Activated B cell treated with CpG ODN at 0.5 μM for 24 hours (primary cell): Measurements from ENCODE around the gene HOXB8. TPM values are rescaled to one million over a fixed set of nuclear protein-coding genes. Genes with fewer than 3 reads are reported as not detected.

Source experiments
- ATAC-seq: fragments of 200-7000 bp; cut with Tn5 transposase; one replicate; pipeline ENCODE4 v1.10.0; 2021; ENCODE audit warnings: low read depth, mild to moderate bottlenecking, moderate library complexity
- CTCF ChIA-PET: fragments of 350-600 bp; sonication (Branson Sonifier 250); formaldehyde crosslinking; loops from one replicate; lab custom pipeline; 2021; ENCODE audit warnings: antibody characterized with exemption; lab: Charles Lee
- POLR2A ChIA-PET: fragments of 350-600 bp; sonication (Branson Sonifier 250); formaldehyde crosslinking; loops from one replicate; lab custom pipeline; 2021; ENCODE audit warnings: antibody characterized with exemption; lab: Charles Lee
- DNase-seq: peaks from one replicate; pipeline ENCODE4 v3.0.0; 2022
- H3K27ac Mint-ChIP-seq: one replicate; pipeline ENCODE4 v1.8.0; 2020; ENCODE audit warnings: mixed read lengths
- H3K27me3 Mint-ChIP-seq: one replicate; pipeline ENCODE4 v1.8.0; 2021; ENCODE audit warnings: mixed read lengths
- H3K36me3 Mint-ChIP-seq: one replicate; pipeline ENCODE4 v1.8.0; 2021; ENCODE audit warnings: low read depth, mixed read lengths
- H3K4me1 Mint-ChIP-seq: one replicate; pipeline ENCODE4 v1.8.0; 2021; ENCODE audit warnings: mixed read lengths
- H3K4me3 Mint-ChIP-seq: one replicate; pipeline ENCODE4 v1.8.0; 2020; ENCODE audit warnings: mild to moderate bottlenecking, mixed read lengths
- H3K9me3 Mint-ChIP-seq: one replicate; pipeline ENCODE4 v1.8.0; 2020; ENCODE audit warnings: mixed read lengths
- CTCF ChIP-seq: fragments of 200-600 bp; IDR thresholded peaks from one replicate; pipeline ENCODE4 v1.8.0; 2022; ENCODE audit warnings: antibody characterized with exemption, mild to moderate bottlenecking
- intact Hi-C: fragments of 100-400 bp; cut with micrococcal nuclease; formaldehyde crosslinking; loops from one replicate; pipeline ENCODE4 v1.15.1; 2024
- total RNA-seq: library from RNA; stranded (reverse); gene quantifications from 2 replicates; pipeline ENCODE4 v1.2.3, GENCODE V29; 2022

Gene HOXB8
- total RNA-seq, 1 donor from 2014 or later, result not detected

- peak; percentile 56 for ATAC-seq
- intact Hi-C loops, result loop anchor here (1.0 to 10.0 kb wide), 4 partner anchors 15 to 443 kb away; partner anchors contain the start of gene HOXB4
- ChIA-PET POLR2A (interaction anchor here (0.5 kb wide), 1 partner anchor 272 kb away, joined by 5 read pairs; no protein-coding TSS in a partner anchor), CTCF (interaction anchor here (0.7 to 1.4 kb wide), 3 partner anchors 8 to 28 kb away, joined by 3 to 5 read pairs (median 4); partner anchors contain the start of gene HOXB9)
- peak; percentile 60 for DNase-seq
- no peak for TF ChIP-seq CTCF
- peaks cover 72% of the 10 kb centered on the region for H3K27me3 Mint-ChIP-seq
- H3K4me3 Mint-ChIP-seq, result peak overlapping the region; percentile 84
- no peaks in the 10 kb centered on the region for H3K9me3 Mint-ChIP-seq
- H3K27ac Mint-ChIP-seq, result no peak overlapping the region
- peaks cover 32% of the 10 kb centered on the region for H3K4me1 Mint-ChIP-seq
- no peaks in the 10 kb centered on the region for H3K36me3 Mint-ChIP-seq
These were observed 17.1 kb downstream of the HOXB8 start for GRCh38 chr17:48597778-48598631.

- H3K4me1 Mint-ChIP-seq, result peaks cover 36% of the 10 kb centered on the region
- POLR2A ChIA-PET, result interaction anchor here (0.5 kb wide), 1 partner anchor 271 kb away, joined by 5 read pairs; no protein-coding TSS in a partner anchor
- peaks cover 70% of the 10 kb centered on the region for H3K27me3 Mint-ChIP-seq
- CTCF ChIA-PET, result interaction anchor here (1.4 kb wide), 1 partner anchor 28 kb away, joined by 4 read pairs; the partner anchor contains the start of gene HOXB9
- no peak overlapping the region for H3K27ac Mint-ChIP-seq
- TF ChIP-seq CTCF, result no peak
- no peaks in the 10 kb centered on the region for H3K9me3 Mint-ChIP-seq
- DNase-seq (no peak), ATAC-seq (no peak)
- no peaks in the 10 kb centered on the region for H3K36me3 Mint-ChIP-seq
- H3K4me3 Mint-ChIP-seq, result peak overlapping the region; percentile 84
- intact Hi-C loops, result loop anchor here (1.0 to 10.0 kb wide), 4 partner anchors 15 to 443 kb away; partner anchors contain the start of gene HOXB4
These were observed 17.6 kb downstream of the HOXB8 start for GRCh38 chr17:48597528-48597777.

- H3K4me1 Mint-ChIP-seq, result peaks cover 38% of the 10 kb centered on the region
- peaks cover 68% of the 10 kb centered on the region for H3K27me3 Mint-ChIP-seq
- DNase-seq (no peak), ATAC-seq (no peak)
- no peak overlapping the region for H3K27ac Mint-ChIP-seq
- TF ChIP-seq CTCF, result no peak
- POLR2A ChIA-PET, result no interaction called here
- H3K9me3 Mint-ChIP-seq, result no peaks in the 10 kb centered on the region
- intact Hi-C loops, result loop anchor here (1.0 to 10.0 kb wide), 4 partner anchors 16 to 442 kb away; partner anchors contain the start of gene HOXB4
- no peaks in the 10 kb centered on the region for H3K36me3 Mint-ChIP-seq
- CTCF ChIA-PET, result interaction anchor here (0.9 kb wide), 1 partner anchor 19 kb away, joined by 3 read pairs; no protein-coding TSS in a partner anchor
- H3K4me3 Mint-ChIP-seq, result peak overlapping the region; percentile 84
These were observed 18.2 kb downstream of the HOXB8 start for GRCh38 chr17:48596735-48597527.

GRCh38 chr17:48596000-48596734 lies 18.9 kb downstream of the HOXB8 start:
- ChIA-PET CTCF (interaction anchor here (0.9 to 4.5 kb wide), 3 partner anchors 17 to 22 kb away, joined by 3 to 29 read pairs (median 6); no protein-coding TSS in a partner anchor), POLR2A (no interaction called here)
- intact Hi-C loops, result loop anchor here (2.0 to 10.0 kb wide), 3 partner anchors 17 to 441 kb away; no protein-coding TSS in a partner anchor
- DNase-seq (no peak), ATAC-seq (no peak)
- Mint-ChIP-seq H3K4me1 (peaks cover 41% of the 10 kb centered on the region), H3K36me3 (no peaks in the 10 kb centered on the region), H3K4me3 (peak overlapping the region; percentile 80), H3K9me3 (no peaks in the 10 kb centered on the region), H3K27me3 (peaks cover 74% of the 10 kb centered on the region), H3K27ac (peak overlapping the region; percentile 54)
- no peak for TF ChIP-seq CTCF
